Esophagus muscularis mucosa (tissue), 4 donors: Measurements from ENCODE around the gene UBAC2. TPM values are rescaled to one million over a fixed set of nuclear protein-coding genes. Genes with fewer than 3 reads are reported as not detected.

Experiments used
- DNase-seq: peaks from one replicate; pipeline ENCODE4 v3.0.0-alpha.2; 2017; ENCODE audit errors: extremely low spot score
- H3K27ac ChIP-seq, 4 donors: fragments of 200-600 bp; sonication (generic); replicated peaks in 1 of 4; 1 replicate in 3 of 4; 2 replicates in 1 of 4; pipeline ENCODE4 v1.5.1; 2016 to 2019; ENCODE audit warnings: mild to moderate bottlenecking in 1 of 4
- H3K27me3 ChIP-seq, 4 donors: fragments of 200-600 bp; sonication (generic); one replicate each; pipeline versions ENCODE4 v1.5.1 to v1.6.0; 2016 to 2019
- H3K36me3 ChIP-seq, 4 donors: fragments of 200-600 bp; sonication (generic); one replicate each; pipeline ENCODE4 v1.5.1; 2016 to 2019
- H3K4me1 ChIP-seq, 4 donors: fragments of 200-600 bp; sonication (generic); one replicate each; pipeline ENCODE4 v1.5.1; 2016 to 2019
- H3K4me3 ChIP-seq, 4 donors: fragments of 200-600 bp; sonication (generic); 1 replicate in 2 of 4; 2 replicates in 2 of 4; pipeline ENCODE4 v1.5.1; 2016 to 2019; ENCODE audit warnings: mild to moderate bottlenecking in 4 of 4, moderate library complexity in 1 of 4
- H3K9me3 ChIP-seq, 4 donors: fragments of 200-600 bp; sonication (generic); 1 replicate in 3 of 4; 2 replicates in 1 of 4; pipeline ENCODE4 v1.5.1; 2016 to 2019
- EP300 ChIP-seq: sonication (generic); formaldehyde crosslinking; IDR thresholded peaks from one replicate; pipeline ENCODE4 v1.6.1; 2017; ENCODE audit warnings: antibody characterized with exemption
- POLR2A ChIP-seq: fragments of 450-650 bp; IDR thresholded peaks from one replicate; pipeline ENCODE4 v1.6.1; 2017; ENCODE audit warnings: antibody characterized with exemption, moderate library complexity, mild to moderate bottlenecking, low read depth
- POLR2AphosphoS5 ChIP-seq, 2 donors: sonication (generic); formaldehyde crosslinking; IDR thresholded peaks; one replicate each; pipeline ENCODE4 v1.6.1; 2017; ENCODE audit warnings: antibody characterized with exemption in 2 of 2
- WGBS: methylation state at CpG from one replicate; pipeline ENCODE4 v1.1.5; 2018; 5-methylcytosine and 5-hydroxymethylcytosine counted together
- intact Hi-C: fragments of 100-400 bp; cut with DNase I; formaldehyde crosslinking; loops from one replicate; pipeline ENCODE4 v1.15.1; 2023
- total RNA-seq, 4 donors: library from RNA; depleted of rRNA; stranded (reverse); fragments of >200 nt; gene quantifications; one replicate each; pipeline versions ENCODE4 v1.1.0 to v1.2.1, GENCODE V29; 2016
- TF ChIP-seq, protein P1 (sequence below), 3 experiments: fragments of 200-600 bp in 2 of 3; fragments of 450-650 bp in 1 of 3; sonication (generic) in 2 of 3; IDR thresholded peaks; one replicate each; pipeline ENCODE4 v1.5.1; 2017 to 2019; ENCODE audit warnings: antibody characterized with exemption in 3 of 3, mild to moderate bottlenecking in 2 of 3, moderate library complexity in 1 of 3

The UBAC2 gene
- total RNA-seq, 4 donors from 2014 or later: 42.6 to 62.1 (median 50.9) TPM

DNA sequence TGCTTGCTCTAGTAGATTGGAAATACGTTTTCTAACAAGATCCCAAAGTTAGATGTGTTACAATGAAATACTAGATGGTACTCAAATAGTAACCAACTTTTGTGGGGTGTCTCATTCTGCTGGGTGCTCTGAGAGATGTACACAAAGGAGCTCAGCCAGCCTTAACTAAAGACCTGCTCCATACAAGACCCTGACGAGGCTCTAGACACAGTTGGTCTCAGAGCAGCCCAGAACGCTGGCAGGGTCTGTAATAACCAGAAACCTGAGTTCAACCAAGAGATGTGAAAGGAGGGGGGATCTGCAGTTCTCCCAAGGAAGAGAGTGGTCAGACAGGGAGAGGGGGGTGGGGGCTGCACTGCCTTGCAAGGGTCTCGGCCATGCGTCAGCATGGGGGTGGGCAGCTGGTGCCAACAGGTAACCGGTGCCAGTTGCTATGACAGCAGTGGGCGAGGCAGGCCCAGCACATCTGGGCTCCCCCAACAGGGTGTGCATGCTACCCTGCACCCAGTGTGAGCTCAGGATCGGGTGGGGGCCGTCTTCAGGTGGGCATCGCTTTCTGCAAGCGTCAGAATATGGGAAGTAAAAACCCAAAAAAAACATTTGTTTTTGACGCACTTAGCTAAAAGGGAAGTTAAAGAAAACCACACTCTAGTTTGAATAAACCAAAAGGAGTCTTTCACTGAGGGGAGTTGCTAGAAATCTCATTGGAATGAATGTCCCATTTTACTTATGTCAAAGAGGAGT is 174.5 kb downstream of the UBAC2 start:
- H3K4me1 ChIP-seq: peaks cover 0 to 4% (median 0%) of the 10 kb centered on the region in 4 donors
- no peak overlapping the region for H3K27ac ChIP-seq
- intact Hi-C loops: no loop called here
- no peaks in the 10 kb centered on the region for H3K27me3 ChIP-seq
- WGBS: 82% methylated on average over 12 of the region's 12 CpGs
- no peak for TF ChIP-seq POLR2A
- TF ChIP-seq, protein P1, sequence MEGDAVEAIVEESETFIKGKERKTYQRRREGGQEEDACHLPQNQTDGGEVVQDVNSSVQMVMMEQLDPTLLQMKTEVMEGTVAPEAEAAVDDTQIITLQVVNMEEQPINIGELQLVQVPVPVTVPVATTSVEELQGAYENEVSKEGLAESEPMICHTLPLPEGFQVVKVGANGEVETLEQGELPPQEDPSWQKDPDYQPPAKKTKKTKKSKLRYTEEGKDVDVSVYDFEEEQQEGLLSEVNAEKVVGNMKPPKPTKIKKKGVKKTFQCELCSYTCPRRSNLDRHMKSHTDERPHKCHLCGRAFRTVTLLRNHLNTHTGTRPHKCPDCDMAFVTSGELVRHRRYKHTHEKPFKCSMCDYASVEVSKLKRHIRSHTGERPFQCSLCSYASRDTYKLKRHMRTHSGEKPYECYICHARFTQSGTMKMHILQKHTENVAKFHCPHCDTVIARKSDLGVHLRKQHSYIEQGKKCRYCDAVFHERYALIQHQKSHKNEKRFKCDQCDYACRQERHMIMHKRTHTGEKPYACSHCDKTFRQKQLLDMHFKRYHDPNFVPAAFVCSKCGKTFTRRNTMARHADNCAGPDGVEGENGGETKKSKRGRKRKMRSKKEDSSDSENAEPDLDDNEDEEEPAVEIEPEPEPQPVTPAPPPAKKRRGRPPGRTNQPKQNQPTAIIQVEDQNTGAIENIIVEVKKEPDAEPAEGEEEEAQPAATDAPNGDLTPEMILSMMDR (IDR thresholded peaks at IDR 0.05): no peak
- no peak for TF ChIP-seq POLR2AphosphoS5 (IDR thresholded peaks at IDR 0.05)
- TF ChIP-seq EP300: no peak
- no peak for DNase-seq
- no peak overlapping the region for H3K4me3 ChIP-seq
- peaks cover 0 to 38% (median 18%) of the 10 kb centered on the region in 4 donors for H3K36me3 ChIP-seq
- H3K9me3 ChIP-seq: no peaks in the 10 kb centered on the region

DNA sequence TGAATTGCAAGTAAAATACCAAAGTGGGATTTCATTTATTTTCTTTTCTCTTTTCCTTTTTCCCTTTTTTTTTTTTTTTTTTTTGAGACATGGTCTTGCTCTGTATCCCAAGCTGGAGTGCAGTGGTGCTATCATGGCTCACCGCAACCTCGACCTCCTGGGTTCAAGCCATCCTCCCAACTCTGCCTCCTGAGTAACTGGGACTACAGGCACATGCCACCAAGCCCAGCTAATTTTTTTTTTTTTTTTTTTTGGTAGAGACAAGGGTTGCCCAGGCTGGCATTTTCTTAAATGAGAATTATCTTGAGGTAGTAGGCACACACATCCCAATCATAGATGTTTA is 175.1 kb downstream of the UBAC2 start:
- no peaks in the 10 kb centered on the region for H3K27me3 ChIP-seq
- DNase-seq: no peak
- peaks cover 0 to 4% (median 0%) of the 10 kb centered on the region in 4 donors for H3K4me1 ChIP-seq
- no peak overlapping the region for H3K4me3 ChIP-seq
- no peak for TF ChIP-seq POLR2A
- intact Hi-C loops: no loop called here
- H3K36me3 ChIP-seq: peaks cover 0 to 39% (median 17%) of the 10 kb centered on the region in 4 donors
- 92% methylated on average over 2 of the region's 2 CpGs for WGBS
- H3K27ac ChIP-seq: no peak overlapping the region
- no peaks in the 10 kb centered on the region for H3K9me3 ChIP-seq

DNA sequence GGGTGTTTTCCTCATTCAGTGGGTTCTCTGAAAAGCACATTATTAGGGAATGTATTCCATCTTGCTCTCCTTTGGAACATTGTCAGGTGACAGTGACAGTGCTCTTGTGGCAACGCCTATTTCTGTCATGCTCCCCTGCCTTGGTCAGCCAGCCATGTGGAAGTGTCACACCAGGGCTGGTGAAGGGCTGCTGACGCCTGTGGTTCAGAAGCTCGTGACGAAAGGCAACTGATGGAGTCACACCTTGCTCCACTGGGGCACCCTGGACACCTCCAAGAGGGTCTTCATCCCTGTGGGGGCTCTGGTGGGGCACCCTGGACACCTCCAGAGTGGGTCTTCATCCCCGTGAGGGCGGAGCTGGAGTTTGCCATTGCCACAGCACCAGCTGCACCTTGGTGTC is 175.5 kb downstream of the UBAC2 start:
- Histone ChIP-seq H3K36me3 (peaks cover 0 to 42% (median 17%) of the 10 kb centered on the region in 4 donors), H3K27me3 (no peaks in the 10 kb centered on the region), H3K4me1 (peaks cover 0 to 4% (median 0%) of the 10 kb centered on the region in 4 donors), H3K27ac (no peak overlapping the region), H3K4me3 (no peak overlapping the region), H3K9me3 (no peaks in the 10 kb centered on the region)
- no peak for DNase-seq
- 90% methylated on average over 5 of the region's 6 CpGs for WGBS
- intact Hi-C loops: no loop called here
- TF ChIP-seq POLR2A: no peak
- no peak for TF ChIP-seq EP300
- TF ChIP-seq, protein P1 (IDR thresholded peaks at IDR 0.05): no peak
- TF ChIP-seq POLR2AphosphoS5 (IDR thresholded peaks at IDR 0.05): no peak

DNA sequence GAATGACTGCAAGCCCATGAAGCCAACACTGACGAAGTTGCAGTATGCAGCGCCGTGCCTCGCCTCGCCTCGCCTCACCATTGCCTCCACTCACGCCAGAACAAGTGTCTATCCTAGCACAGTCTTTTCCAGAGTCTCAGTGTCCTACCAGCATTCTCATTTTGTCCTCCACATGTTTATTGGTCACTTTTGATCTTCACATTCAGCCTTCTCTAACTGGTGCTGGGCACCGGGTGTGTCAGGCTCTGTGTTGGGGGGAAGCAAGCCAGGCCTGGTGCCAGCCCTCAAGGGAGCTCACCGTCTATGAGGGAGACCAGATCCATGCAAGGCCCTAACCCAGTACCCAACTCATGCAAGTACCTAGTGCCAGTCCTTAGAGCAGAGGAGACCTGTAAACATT is 176.3 kb downstream of the UBAC2 start:
- WGBS: 97% methylated on average over 9 of the region's 9 CpGs
- intact Hi-C loops: no loop called here
- Histone ChIP-seq H3K36me3 (peaks cover 0 to 44% (median 18%) of the 10 kb centered on the region in 4 donors), H3K4me1 (peaks cover 0 to 7% (median 0%) of the 10 kb centered on the region in 4 donors), H3K4me3 (no peak overlapping the region), H3K27me3 (no peaks in the 10 kb centered on the region), H3K9me3 (no peaks in the 10 kb centered on the region), H3K27ac (no peak overlapping the region)
- DNase-seq: no peak
- TF ChIP-seq, protein P1 (IDR thresholded peaks at IDR 0.05): no peak
- no peak for TF ChIP-seq POLR2A

DNA sequence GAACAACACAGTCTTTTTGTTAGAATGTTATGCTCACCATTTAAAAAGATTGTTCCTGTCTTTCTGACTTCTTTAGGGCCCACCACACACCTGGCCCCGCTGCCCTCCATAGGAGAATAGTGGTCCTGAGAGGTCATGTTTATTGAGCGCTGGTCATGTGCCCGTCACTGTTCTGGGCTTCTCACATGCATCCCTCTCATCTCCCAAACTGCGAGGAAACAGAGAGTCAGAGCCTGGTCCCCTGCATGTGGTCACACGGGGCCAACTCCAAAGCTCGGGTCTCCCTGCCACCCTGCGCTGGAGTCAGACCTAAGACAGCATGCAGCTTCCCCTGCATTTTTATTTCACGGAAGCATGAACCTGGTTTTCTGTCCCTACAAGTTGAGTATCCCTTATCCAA is 177.0 kb downstream of the UBAC2 start:
- Histone ChIP-seq H3K4me3 (no peak overlapping the region), H3K36me3 (peaks cover 0 to 38% (median 17%) of the 10 kb centered on the region in 4 donors), H3K9me3 (no peaks in the 10 kb centered on the region), H3K4me1 (peaks cover 0 to 11% (median 1%) of the 10 kb centered on the region in 4 donors), H3K27me3 (no peaks in the 10 kb centered on the region), H3K27ac (no peak overlapping the region)
- intact Hi-C loops: no loop called here
- TF ChIP-seq POLR2AphosphoS5 (IDR thresholded peaks at IDR 0.05): no peak
- TF ChIP-seq, protein P1 (IDR thresholded peaks at IDR 0.05): no peak
- TF ChIP-seq EP300: no peak
- TF ChIP-seq POLR2A: no peak
- WGBS: 91% methylated on average over 7 of the region's 8 CpGs
- no peak for DNase-seq
